Sigmoid colon (tissue), 7 donors: ENCODE results near the gene KCNB1. TPM values are rescaled to one million over a fixed set of nuclear protein-coding genes. Genes with fewer than 3 reads are reported as not detected.
A peak's percentile ranks its signal among the peaks of the same experiment; 100 is the strongest.
"Not testable (repeated sequence)": the region's sequence is repeated elsewhere in the genome, so short reads cannot be mapped to it uniquely, and the experiment has no call there.

Source experiments
- DNase-seq: peaks from one replicate; pipeline ENCODE4 v3.0.0-alpha.2; 2019
- H3K27ac ChIP-seq, 4 donors: fragments of 200-600 bp; sonication (generic); one replicate each; pipeline ENCODE4 v1.5.1; 2016 to 2019; ENCODE audit warnings: mild to moderate bottlenecking in 1 of 4
- H3K27me3 ChIP-seq, 3 donors: fragments of 200-600 bp; sonication (generic); one replicate each; pipeline ENCODE4 v1.5.1; 2019; ENCODE audit warnings: mild to moderate bottlenecking in 1 of 3
- H3K36me3 ChIP-seq, 4 donors: fragments of 200-600 bp; sonication (generic); one replicate each; pipeline ENCODE4 v1.5.1; 2016 to 2019
- H3K4me1 ChIP-seq, 4 donors: fragments of 200-600 bp; sonication (generic); one replicate each; pipeline ENCODE4 v1.5.1; 2017 to 2019
- H3K4me3 ChIP-seq, 4 donors: fragments of 200-600 bp; sonication (generic); one replicate each; pipeline ENCODE4 v1.5.1; 2017 to 2019; ENCODE audit warnings: mild to moderate bottlenecking in 2 of 4, moderate library complexity in 1 of 4
- H3K9me3 ChIP-seq, 4 donors: fragments of 200-600 bp in 3 of 4; sonication (generic) in 3 of 4; one replicate each; pipeline versions ENCODE4 v1.5.1 to v1.6.1; 2013 to 2019
- EP300 ChIP-seq, 4 donors: sonication (generic); formaldehyde crosslinking; IDR thresholded peaks; one replicate each; pipeline ENCODE4 v1.6.1; 2017; ENCODE audit warnings: antibody characterized with exemption in 4 of 4
- POLR2A ChIP-seq, 2 donors: fragments of 450-650 bp; IDR thresholded peaks; one replicate each; pipeline ENCODE4 v1.6.1; 2016; ENCODE audit warnings: antibody characterized with exemption in 2 of 2, mild to moderate bottlenecking in 2 of 2, moderate library complexity in 2 of 2
- POLR2AphosphoS5 ChIP-seq, 4 donors: sonication (generic); formaldehyde crosslinking; IDR thresholded peaks; one replicate each; pipeline ENCODE4 v1.6.1; 2017; ENCODE audit warnings: antibody characterized with exemption in 4 of 4
- WGBS, 2 donors: extraction: QIAGEN DNeasy Blood & Tissue Kit; methylation state at CpG; one replicate each; pipeline ENCODE4 v1.1.7; 2013; 5-methylcytosine and 5-hydroxymethylcytosine counted together
- intact Hi-C: fragments of 100-400 bp; cut with DNase I; formaldehyde crosslinking; loops from one replicate; pipeline ENCODE4 v1.15.1; 2023
- polyA plus RNA-seq, 3 donors: library from polyadenylated mRNA; stranded (reverse); fragments of 200-250 nt; gene quantifications; one replicate each; pipeline ENCODE4 v1.2.3, GENCODE V29; 2013
- total RNA-seq, 4 donors: library from RNA; depleted of rRNA; stranded (reverse); fragments of >200 nt; gene quantifications; one replicate each; pipeline ENCODE4 v1.1.0, GENCODE V29; 2016
- TF ChIP-seq, protein P1 (sequence below), 4 experiments: fragments of 450-650 bp in 3 of 4; fragments of 200-600 bp in 1 of 4; IDR thresholded peaks; one replicate each; pipeline ENCODE4 v1.5.1; 2016 to 2019; ENCODE audit warnings: antibody characterized with exemption in 4 of 4, mild to moderate bottlenecking in 3 of 4, moderate library complexity in 2 of 4
- donor health status: healthy with polysubstance abuse.
- donor health status: Bipolar disorder and iron deficiency.
- donor health status: healthy.

KCNB1 gene
- total and polyA plus RNA-seq, 7 donors: under 0.01 to 20.6 (median 14.6) TPM; not detected in 1

GRCh38 chr20:49413677-49414076 lies 68.8 kb downstream of the KCNB1 start:
- Histone ChIP-seq H3K27ac (peak overlapping the region; percentile 81 to 97 (median 90)), H3K4me3 (no peak overlapping the region), H3K36me3 (no peaks in the 10 kb centered on the region), H3K27me3 (no peaks in the 10 kb centered on the region), H3K9me3 (no peaks in the 10 kb centered on the region), H3K4me1 (peaks cover 0 to 98% (median 89%) of the 10 kb centered on the region in 4 donors)
- intact Hi-C loops: loop anchor here (2.0 kb wide), 2 partner anchors 33 to 69 kb away; partner anchors contain the start of gene KCNB1
- 91% methylated on average over 4 of the region's 4 CpGs for WGBS, 2 donors
- DNase-seq: no peak
- TF ChIP-seq, protein P1, sequence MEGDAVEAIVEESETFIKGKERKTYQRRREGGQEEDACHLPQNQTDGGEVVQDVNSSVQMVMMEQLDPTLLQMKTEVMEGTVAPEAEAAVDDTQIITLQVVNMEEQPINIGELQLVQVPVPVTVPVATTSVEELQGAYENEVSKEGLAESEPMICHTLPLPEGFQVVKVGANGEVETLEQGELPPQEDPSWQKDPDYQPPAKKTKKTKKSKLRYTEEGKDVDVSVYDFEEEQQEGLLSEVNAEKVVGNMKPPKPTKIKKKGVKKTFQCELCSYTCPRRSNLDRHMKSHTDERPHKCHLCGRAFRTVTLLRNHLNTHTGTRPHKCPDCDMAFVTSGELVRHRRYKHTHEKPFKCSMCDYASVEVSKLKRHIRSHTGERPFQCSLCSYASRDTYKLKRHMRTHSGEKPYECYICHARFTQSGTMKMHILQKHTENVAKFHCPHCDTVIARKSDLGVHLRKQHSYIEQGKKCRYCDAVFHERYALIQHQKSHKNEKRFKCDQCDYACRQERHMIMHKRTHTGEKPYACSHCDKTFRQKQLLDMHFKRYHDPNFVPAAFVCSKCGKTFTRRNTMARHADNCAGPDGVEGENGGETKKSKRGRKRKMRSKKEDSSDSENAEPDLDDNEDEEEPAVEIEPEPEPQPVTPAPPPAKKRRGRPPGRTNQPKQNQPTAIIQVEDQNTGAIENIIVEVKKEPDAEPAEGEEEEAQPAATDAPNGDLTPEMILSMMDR (IDR thresholded peaks at IDR 0.05): no peak
- TF ChIP-seq EP300 (IDR thresholded peaks at IDR 0.05) (no peak), POLR2A (IDR thresholded peaks at IDR 0.05) (no peak), POLR2AphosphoS5 (IDR thresholded peaks at IDR 0.05) (no peak)

DNA sequence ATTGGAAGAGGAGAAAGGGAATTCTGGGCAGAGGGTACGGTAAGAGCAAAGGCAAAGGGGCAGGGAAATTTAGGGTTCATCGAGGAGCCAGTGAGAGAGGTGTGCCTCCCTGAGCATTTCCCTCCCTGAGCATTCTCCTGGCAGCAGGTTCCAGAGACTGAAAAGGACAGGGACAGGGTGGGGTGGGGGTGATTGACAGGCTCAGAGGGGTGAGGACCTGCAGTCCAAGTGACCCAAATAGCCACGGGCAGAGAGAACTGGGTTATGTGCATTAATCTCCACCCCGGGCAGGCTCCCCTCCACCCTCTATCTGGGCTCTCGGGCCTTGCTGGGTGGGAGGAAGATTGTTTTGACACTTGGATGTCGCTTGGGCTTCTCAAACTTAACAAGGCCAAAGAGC lies 69.5 kb downstream of the KCNB1 start:
- H3K4me1 ChIP-seq: peaks cover 0 to 92% (median 82%) of the 10 kb centered on the region in 4 donors
- H3K27ac ChIP-seq: peak overlapping the region; percentile 81 to 97 (median 90)
- H3K4me3 ChIP-seq: no peak overlapping the region
- WGBS, 2 donors: 80% methylated on average over 6 of the region's 6 CpGs
- no peaks in the 10 kb centered on the region for H3K36me3 ChIP-seq
- no peak for DNase-seq
- no peaks in the 10 kb centered on the region for H3K27me3 ChIP-seq
- TF ChIP-seq POLR2A (IDR thresholded peaks at IDR 0.05): no peak
- TF ChIP-seq, protein P1 (IDR thresholded peaks at IDR 0.05): no peak
- TF ChIP-seq EP300 (IDR thresholded peaks at IDR 0.05): no peak
- no peak for TF ChIP-seq POLR2AphosphoS5 (IDR thresholded peaks at IDR 0.05)
- intact Hi-C loops: no loop called here
- no peaks in the 10 kb centered on the region for H3K9me3 ChIP-seq

- peak overlapping the region; percentile 81 to 97 (median 90) for H3K27ac ChIP-seq
- TF ChIP-seq POLR2A (IDR thresholded peaks at IDR 0.05) (no peak), POLR2AphosphoS5 (IDR thresholded peaks at IDR 0.05) (no peak), EP300 (IDR thresholded peaks at IDR 0.05) (no peak)
- TF ChIP-seq, protein P1 (IDR thresholded peaks at IDR 0.05): no peak
- 91 to 94% methylated on average over 4 of the region's 4 CpGs for WGBS, 2 donors
- no peak overlapping the region for H3K4me3 ChIP-seq
- H3K9me3 ChIP-seq: no peaks in the 10 kb centered on the region
- peaks cover 0 to 85% (median 75%) of the 10 kb centered on the region in 4 donors for H3K4me1 ChIP-seq
- H3K36me3 ChIP-seq: no peaks in the 10 kb centered on the region
- DNase-seq: no peak
- intact Hi-C loops: no loop called here
- H3K27me3 ChIP-seq: no peaks in the 10 kb centered on the region
These were observed 70.2 kb downstream of the KCNB1 start for GRCh38 chr20:49412254-49412653.

DNA sequence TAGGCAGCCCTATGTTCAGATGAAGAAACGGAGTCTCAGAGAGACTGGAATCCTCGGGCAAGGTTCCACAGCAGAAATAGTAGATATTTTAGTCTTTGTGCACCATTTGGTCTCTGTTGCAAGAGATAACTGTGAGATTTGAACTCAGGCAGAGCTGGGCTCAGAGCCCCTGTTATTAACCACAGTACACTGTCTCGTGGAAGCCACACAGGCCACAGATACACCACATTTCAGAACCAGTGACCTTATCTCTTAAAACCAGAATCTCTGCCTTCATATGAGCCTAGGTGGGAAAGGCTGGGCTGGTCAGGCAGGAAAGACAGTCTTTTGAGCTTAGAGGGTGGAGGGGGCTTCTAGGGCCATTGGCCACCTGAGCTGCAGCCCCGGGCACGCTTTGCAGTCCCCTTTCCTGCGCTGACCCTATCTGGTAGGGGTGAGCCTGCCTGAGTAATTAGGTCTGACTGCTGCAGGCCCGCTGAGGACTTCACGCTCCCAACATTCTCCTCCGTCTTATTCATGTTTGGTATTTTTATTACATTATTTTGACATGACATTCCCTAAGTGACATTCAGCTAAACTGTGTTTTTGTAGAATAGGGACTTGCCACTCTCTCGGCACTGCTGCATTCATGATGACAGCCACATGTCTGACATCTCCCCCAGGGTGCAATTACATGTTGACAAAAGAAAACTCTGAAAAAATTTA lies 71.1 kb downstream of the KCNB1 start:
- 72 to 80% methylated on average over 10 of the region's 10 CpGs for WGBS, 2 donors
- no peak for DNase-seq
- peaks cover 0 to 76% (median 66%) of the 10 kb centered on the region in 4 donors for H3K4me1 ChIP-seq
- H3K36me3 ChIP-seq: no peaks in the 10 kb centered on the region
- H3K9me3 ChIP-seq: no peaks in the 10 kb centered on the region
- peak overlapping the region; percentile 81 to 97 (median 90) for H3K27ac ChIP-seq
- no peaks in the 10 kb centered on the region for H3K27me3 ChIP-seq
- intact Hi-C loops: no loop called here
- TF ChIP-seq EP300 (IDR thresholded peaks at IDR 0.05) (no peak), POLR2A (IDR thresholded peaks at IDR 0.05) (no peak), POLR2AphosphoS5 (IDR thresholded peaks at IDR 0.05) (no peak)
- TF ChIP-seq, protein P1 (IDR thresholded peaks at IDR 0.05): no peak
- H3K4me3 ChIP-seq: no peak overlapping the region

GRCh38 chr20:49409975-49410621 lies 72.4 kb downstream of the KCNB1 start:
- H3K4me3 ChIP-seq, DNase-seq, H3K27me3 ChIP-seq, H3K9me3 ChIP-seq, H3K36me3 ChIP-seq, intact Hi-C loops: not testable (repeated sequence)
- 53 to 56% methylated on average over 5 of the region's 5 CpGs for WGBS, 2 donors
- peaks cover 0 to 68% (median 61%) of the 10 kb centered on the region in 4 donors for H3K4me1 ChIP-seq
- peak overlapping the region; percentile 81 to 97 (median 90) for H3K27ac ChIP-seq
